SKM-1 treated with dmso at 0.1 percent for 144 hours (cell line): Measurements from ENCODE around the gene HERC4.
"Not testable (repeated sequence)": the region's sequence is repeated elsewhere in the genome, so short reads cannot be mapped to it uniquely, and the experiment has no call there.

Source experiments
- DNase-seq: peaks from one replicate; lab custom pipeline; 2025; ENCODE audit not compliant: unreplicated experiment; lab: John Stamatoyannopoulos, UW

Gene HERC4

DNA sequence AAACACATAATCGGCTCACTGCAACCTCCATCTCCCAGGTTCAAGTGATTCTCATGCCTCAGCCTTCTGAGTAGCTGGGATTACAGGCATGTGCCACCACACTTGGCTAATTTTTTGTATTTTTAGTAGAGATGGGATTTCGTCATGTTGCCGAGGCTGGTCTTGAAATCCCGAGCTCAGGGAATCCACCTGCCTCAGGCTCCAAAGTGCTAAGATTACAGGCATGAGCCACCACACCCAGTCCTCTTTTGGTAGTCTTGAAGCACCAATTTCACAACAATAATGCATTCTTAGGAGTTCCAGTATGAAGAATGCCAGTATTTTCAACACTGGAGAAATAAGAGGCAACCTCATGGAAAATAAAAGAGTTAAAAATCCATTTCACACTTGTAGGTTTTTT lies 109.0 kb downstream of the HERC4 start:
- not testable (repeated sequence) for DNase-seq

DNA sequence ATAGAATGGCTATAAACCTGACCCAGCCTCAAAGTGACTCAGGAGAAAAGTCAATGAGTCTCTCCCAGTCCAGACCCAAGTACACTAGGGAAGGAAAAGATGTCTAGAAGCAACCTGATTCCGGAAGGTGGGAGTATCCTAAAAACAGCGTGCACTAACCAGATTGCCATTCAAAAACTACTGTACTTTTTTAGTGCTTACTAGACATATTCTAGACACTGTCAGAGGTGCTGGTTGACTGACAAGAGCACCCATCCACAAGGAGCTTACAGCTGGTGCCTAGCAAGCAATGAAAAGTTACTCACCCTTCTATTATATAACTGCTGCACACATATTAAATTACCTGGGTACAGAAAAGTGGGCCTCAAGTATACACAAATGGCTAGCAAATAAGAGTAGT lies 109.6 kb downstream of the HERC4 start:
- no peak for DNase-seq

- no peak for DNase-seq
These were observed 115.1 kb downstream of the HERC4 start for GRCh38 chr10:67959839-67960476.

DNA sequence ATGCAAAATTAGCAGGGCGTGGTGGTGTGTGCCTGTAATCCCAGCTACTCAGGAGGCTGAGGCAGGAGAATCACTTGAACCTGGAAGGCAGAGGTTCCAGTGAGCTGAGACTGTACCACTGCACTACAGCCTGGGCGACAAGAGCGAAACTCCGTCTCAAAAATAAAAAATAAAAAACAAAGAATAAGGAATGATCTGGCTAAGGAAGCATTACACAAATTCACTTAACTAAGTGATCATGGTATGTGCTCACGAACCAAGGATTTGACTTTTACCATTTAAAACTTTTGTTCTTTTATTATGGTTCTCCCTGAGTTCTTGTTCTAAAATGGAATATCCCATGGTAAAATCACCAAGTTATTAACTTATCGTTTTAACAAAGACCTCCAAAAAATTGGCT lies 119.5 kb downstream of the HERC4 start:
- DNase-seq, result no peak

GRCh38 chr10:67943917-67944316 lies 131.2 kb downstream of the HERC4 start:
- DNase-seq, result no peak

GRCh38 chr10:67936416-67936815 lies 138.7 kb downstream of the HERC4 start:
- no peak for DNase-seq

- DNase-seq, result no peak
These were observed 139.9 kb downstream of the HERC4 start for GRCh38 chr10:67935223-67935622.

GRCh38 chr10:67934336-67934735 lies 140.7 kb downstream of the HERC4 start:
- DNase-seq, result no peak

DNA sequence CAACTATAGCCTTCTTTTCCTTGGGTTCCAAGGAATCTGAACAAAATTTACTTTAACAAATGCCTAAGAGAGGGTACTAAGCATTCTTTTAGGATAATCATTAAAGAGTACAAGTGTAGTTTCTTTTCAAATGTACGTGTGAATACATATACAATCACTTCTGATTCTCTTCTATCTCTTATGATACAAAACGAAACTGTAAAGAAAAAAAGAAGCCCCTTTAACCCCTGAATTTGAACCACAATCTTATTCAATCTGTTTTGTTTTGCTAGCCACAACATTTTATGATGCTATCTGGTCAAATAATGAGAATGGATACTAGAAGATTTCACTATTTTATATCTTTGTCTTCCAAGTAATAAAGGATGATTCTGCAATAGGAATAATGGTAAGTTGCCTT lies 141.9 kb downstream of the HERC4 start:
- DNase-seq, result no peak

GRCh38 chr10:67926951-67927350 lies 148.1 kb downstream of the HERC4 start:
- no peak for DNase-seq

- DNase-seq, result no peak
These were observed 149.6 kb downstream of the HERC4 start for GRCh38 chr10:67925449-67926005.

GRCh38 chr10:67924136-67924535 lies 150.9 kb downstream of the HERC4 start:
- DNase-seq, result no peak

GRCh38 chr10:67923551-67923950 lies 151.5 kb downstream of the HERC4 start:
- DNase-seq, result no peak

GRCh38 chr10:67921065-67921464 lies 154.0 kb downstream of the HERC4 start:
- no peak for DNase-seq

DNA sequence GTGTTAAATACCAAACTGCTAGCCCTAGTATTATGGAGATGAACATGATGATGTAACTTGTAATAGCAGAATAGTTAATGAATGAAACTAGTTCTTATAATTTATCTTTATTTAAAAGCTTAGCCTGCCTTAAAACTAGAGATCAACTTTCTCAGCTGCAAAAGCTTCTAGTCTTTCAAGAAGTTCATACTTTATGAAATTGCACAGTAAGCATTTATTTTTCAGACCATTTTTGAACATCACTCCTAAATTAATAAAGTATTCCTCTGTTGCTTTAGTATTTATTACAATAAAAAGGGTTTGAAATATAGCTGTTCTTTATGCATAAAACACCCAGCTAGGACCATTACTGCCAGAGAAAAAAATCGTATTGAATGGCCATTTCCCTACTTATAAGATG lies 157.4 kb downstream of the HERC4 start:
- DNase-seq, result no peak

GRCh38 chr10:67917169-67917568 lies 157.9 kb downstream of the HERC4 start:
- no peak for DNase-seq

- DNase-seq, result no peak
These were observed 160.2 kb downstream of the HERC4 start for GRCh38 chr10:67914777-67915340.

- DNase-seq, result no peak
These were observed 162.6 kb downstream of the HERC4 start for GRCh38 chr10:67912331-67912946.

DNA sequence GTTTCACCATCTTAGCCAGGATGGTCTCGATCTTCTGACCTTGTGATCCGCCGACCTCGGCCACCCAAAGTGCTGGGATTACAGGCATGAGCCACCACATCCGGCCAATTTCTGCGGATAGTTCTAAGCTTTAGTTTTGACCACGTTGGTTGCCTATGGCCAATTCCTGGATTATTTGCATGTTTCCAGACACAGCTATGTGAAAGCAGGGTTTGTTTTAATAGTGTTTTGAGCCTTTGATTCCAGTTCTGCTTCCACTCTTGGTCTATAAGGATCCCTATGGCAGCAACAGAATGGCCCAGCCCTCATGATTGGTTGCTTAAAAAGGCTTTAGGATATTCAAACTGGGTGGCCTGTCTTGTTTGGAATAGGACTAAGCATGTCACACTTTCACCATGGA lies 171.5 kb downstream of the HERC4 start:
- no peak for DNase-seq

DNA sequence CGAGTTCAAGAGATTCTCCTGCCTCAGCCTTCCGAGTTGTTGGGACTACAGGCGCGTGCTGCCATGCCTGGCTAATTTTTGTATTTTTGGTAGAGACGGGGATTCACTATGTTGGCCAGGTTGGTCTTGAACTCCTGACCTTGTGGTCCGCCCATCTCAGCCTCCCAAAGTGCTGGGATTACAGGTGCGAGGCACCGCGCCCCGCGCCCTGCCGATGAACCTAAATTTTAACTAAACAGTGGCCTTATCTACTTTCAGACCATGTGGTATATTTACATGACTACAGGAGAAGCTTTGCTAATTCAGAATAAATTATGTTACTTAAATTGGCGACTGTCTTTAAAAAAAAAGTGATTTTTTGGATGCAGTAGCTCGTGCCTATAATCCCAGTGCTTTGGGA lies 181.4 kb downstream of the HERC4 start:
- no peak for DNase-seq

- peak; percentile 76 for DNase-seq
These were observed 190.0 kb downstream of the HERC4 start for GRCh38 chr10:67884842-67885670.
